ENCODE data around the gene MPRIP. TPM values are rescaled to one million over a fixed set of nuclear protein-coding genes. Genes with fewer than 3 reads are reported as not detected.

MPRIP gene
- total RNA-seq, 1 experiment from 2014 or later: 132 TPM

DNA sequence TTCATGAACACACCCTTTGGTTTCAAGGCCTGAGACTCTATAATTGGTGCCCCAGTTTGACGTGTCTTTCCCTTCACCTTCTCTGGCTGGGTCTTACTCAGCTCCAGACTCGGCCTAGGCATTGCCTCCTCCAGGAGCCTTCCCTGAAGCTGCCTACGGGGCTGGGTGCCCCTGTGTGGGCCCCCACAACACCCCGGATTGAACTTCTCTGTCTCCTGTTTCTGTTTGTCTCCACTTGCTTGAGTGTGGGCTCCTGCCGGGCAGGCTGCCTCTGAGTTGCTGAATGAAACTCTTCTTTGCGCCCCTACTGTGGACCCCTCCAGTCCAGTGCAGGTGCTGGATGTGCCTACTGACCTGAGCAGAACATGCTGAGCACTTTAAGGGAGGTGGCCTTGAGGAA lies 2.3 kb upstream of the MPRIP start:
- WGBS (ENCODE audit: extremely low coverage, insufficient read length, low lambda C conversion rate): no CpG with 5 or more reads among the region's 6 CpGs
- H3K9ac ChIP-seq (ENCODE audit: extremely low read depth, insufficient read length, low read length): no peak overlapping the region

More for the DNA sequence above, 2.3 kb upstream of the MPRIP start:
- no peak overlapping the region for H2BK5ac ChIP-seq (ENCODE audit: insufficient read length, low read length)
- H3K27me3 ChIP-seq (ENCODE audit: insufficient read depth, low read length): no peaks in the 10 kb centered on the region
- H2BK20ac ChIP-seq (ENCODE audit: low read depth, low read length, poor library complexity, severe bottlenecking): no peak overlapping the region
- H2AK5ac ChIP-seq (ENCODE audit: insufficient read length, low read length): no peak overlapping the region
- no peak overlapping the region for H3T11ph ChIP-seq (ENCODE audit: low read length)
- no peaks in the 10 kb centered on the region for H3K79me1 ChIP-seq (ENCODE audit: insufficient read depth, low read depth, low read length, poor library complexity, severe bottlenecking)
- H4K8ac ChIP-seq (replicated peaks; ENCODE audit: insufficient read length, low read depth, low read length): no peak overlapping the region
- H3K27me3 Mint-ChIP-seq (ENCODE audit: low read depth): peaks cover 15% of the 10 kb centered on the region
- no peak overlapping the region for H2BK120ac ChIP-seq (ENCODE audit: low read depth, low read length, poor library complexity, severe bottlenecking)
- H3K4me1 Mint-ChIP-seq: peaks cover 28% of the 10 kb centered on the region in 2 experiments
- no peaks in the 10 kb centered on the region for H4K20me1 ChIP-seq (ENCODE audit: control insufficient read depth, insufficient read depth, insufficient read length)
- H3K4me3 Mint-ChIP-seq: no peak overlapping the region
- TF ChIP-seq, protein P1, sequence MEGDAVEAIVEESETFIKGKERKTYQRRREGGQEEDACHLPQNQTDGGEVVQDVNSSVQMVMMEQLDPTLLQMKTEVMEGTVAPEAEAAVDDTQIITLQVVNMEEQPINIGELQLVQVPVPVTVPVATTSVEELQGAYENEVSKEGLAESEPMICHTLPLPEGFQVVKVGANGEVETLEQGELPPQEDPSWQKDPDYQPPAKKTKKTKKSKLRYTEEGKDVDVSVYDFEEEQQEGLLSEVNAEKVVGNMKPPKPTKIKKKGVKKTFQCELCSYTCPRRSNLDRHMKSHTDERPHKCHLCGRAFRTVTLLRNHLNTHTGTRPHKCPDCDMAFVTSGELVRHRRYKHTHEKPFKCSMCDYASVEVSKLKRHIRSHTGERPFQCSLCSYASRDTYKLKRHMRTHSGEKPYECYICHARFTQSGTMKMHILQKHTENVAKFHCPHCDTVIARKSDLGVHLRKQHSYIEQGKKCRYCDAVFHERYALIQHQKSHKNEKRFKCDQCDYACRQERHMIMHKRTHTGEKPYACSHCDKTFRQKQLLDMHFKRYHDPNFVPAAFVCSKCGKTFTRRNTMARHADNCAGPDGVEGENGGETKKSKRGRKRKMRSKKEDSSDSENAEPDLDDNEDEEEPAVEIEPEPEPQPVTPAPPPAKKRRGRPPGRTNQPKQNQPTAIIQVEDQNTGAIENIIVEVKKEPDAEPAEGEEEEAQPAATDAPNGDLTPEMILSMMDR (conservative IDR thresholded peaks at IDR 0.05): no peak
- H3K36me3 Mint-ChIP-seq (ENCODE audit: insufficient read depth in 1 of 3, low read depth in 3 of 3): no peaks in the 10 kb centered on the region
- H3K4me2 ChIP-seq (ENCODE audit: insufficient read depth, insufficient read length, low read length): no peak overlapping the region
- H2BK15ac ChIP-seq (ENCODE audit: low read depth, low read length): no peak overlapping the region
- H3K4me1 ChIP-seq (ENCODE audit: insufficient read depth, low read length): peaks cover 5% of the 10 kb centered on the region; the same call in 1 of the 2 replicates
- no peak overlapping the region for H3K27ac ChIP-seq (ENCODE audit: insufficient read length, low read depth, low read length)
- H4K91ac ChIP-seq (ENCODE audit: insufficient read length, low read depth, low read length): no peak overlapping the region
- H3K79me2 ChIP-seq (ENCODE audit: insufficient read depth, low read length): peaks cover 3% of the 10 kb centered on the region; the same call in 1 of the 2 replicates
- no peaks in the 10 kb centered on the region for H3K9me3 ChIP-seq (ENCODE audit: control insufficient read depth, low read depth, low read length)
- H3K4ac ChIP-seq (ENCODE audit: low read depth, low read length): no peak overlapping the region
- no peak overlapping the region for H3K14ac ChIP-seq (ENCODE audit: insufficient read depth, low read length)
- DNase-seq: no peak
- no peak overlapping the region for H3K18ac ChIP-seq (ENCODE audit: insufficient read length, low read depth, low read length)
- no peaks in the 10 kb centered on the region for H3K9me3 Mint-ChIP-seq
- no peak overlapping the region for H2AFZ ChIP-seq (ENCODE audit: low read length)
- H3K56ac ChIP-seq (ENCODE audit: insufficient read length, low read depth, low read length): no peak overlapping the region
- no peak overlapping the region for H2BK12ac ChIP-seq (ENCODE audit: insufficient read length, low read depth, low read length)
- H3K23me2 ChIP-seq (ENCODE audit: insufficient read length, low read depth, low read length, poor library complexity, severe bottlenecking): peaks cover 11% of the 10 kb centered on the region
- no peak overlapping the region for H4K5ac ChIP-seq (ENCODE audit: insufficient read length, low read depth, low read length)
- no peak overlapping the region for H3K23ac ChIP-seq (ENCODE audit: insufficient read length, low read depth, low read length)
- H3K27ac Mint-ChIP-seq: no peak overlapping the region

All from H9 (cell line).